Measurements from ENCODE around the gene ERP27. TPM values are rescaled to one million over a fixed set of nuclear protein-coding genes. Genes with fewer than 3 reads are reported as not detected.

The ERP27 gene
- total RNA-seq, 1 experiment from 2014 or later, result 2.3 TPM

GRCh38 chr12:14959126-14959440, 20.7 kb upstream of the ERP27 start:
- H3K4me3 Mint-ChIP-seq (ENCODE audit: low read depth, unreplicated experiment), result no peak overlapping the region
- no peaks in the 10 kb centered on the region for H3K9me3 Mint-ChIP-seq (ENCODE audit: low read depth, unreplicated experiment)
- no TSS peak for BruUV-seq (replicated peaks)
- no peak for DNase-seq
- no peak overlapping the region for H3K27ac Mint-ChIP-seq (ENCODE audit: unreplicated experiment)
- H3K4me1 Mint-ChIP-seq (ENCODE audit: low read depth, unreplicated experiment), result peaks cover 11% of the 10 kb centered on the region
- CTCF ChIA-PET, result no interaction called here
- intact Hi-C loops (cut with micrococcal nuclease; ENCODE audit: unreplicated experiment), result no loop called here
- no peak for TF ChIP-seq CTCF (IDR thresholded peaks at IDR 0.05; ENCODE audit: unreplicated experiment)
- no peaks in the 10 kb centered on the region for H3K36me3 Mint-ChIP-seq (ENCODE audit: insufficient read depth, unreplicated experiment)
- H3K27me3 Mint-ChIP-seq (ENCODE audit: unreplicated experiment), result no peaks in the 10 kb centered on the region

- Mint-ChIP-seq H3K27ac (ENCODE audit: unreplicated experiment) (no peak overlapping the region), H3K27me3 (ENCODE audit: unreplicated experiment) (no peaks in the 10 kb centered on the region), H3K36me3 (ENCODE audit: insufficient read depth, unreplicated experiment) (no peaks in the 10 kb centered on the region), H3K9me3 (ENCODE audit: low read depth, unreplicated experiment) (no peaks in the 10 kb centered on the region), H3K4me1 (ENCODE audit: low read depth, unreplicated experiment) (peaks cover 11% of the 10 kb centered on the region), H3K4me3 (ENCODE audit: low read depth, unreplicated experiment) (no peak overlapping the region)
- no peak for DNase-seq
- TF ChIP-seq CTCF (IDR thresholded peaks at IDR 0.05; ENCODE audit: unreplicated experiment), result no peak
- no TSS peak for BruUV-seq (replicated peaks)
- CTCF ChIA-PET, result interaction anchor here (0.5 kb wide), 1 partner anchor 191 kb away, joined by 3 read pairs; no protein-coding TSS in a partner anchor
- intact Hi-C loops (cut with micrococcal nuclease; ENCODE audit: unreplicated experiment), result no loop called here
These were observed 20.2 kb upstream of the ERP27 start for GRCh38 chr12:14958361-14959125.

- Mint-ChIP-seq H3K9me3 (ENCODE audit: low read depth, unreplicated experiment) (no peaks in the 10 kb centered on the region), H3K4me3 (ENCODE audit: low read depth, unreplicated experiment) (no peak overlapping the region), H3K27me3 (ENCODE audit: unreplicated experiment) (no peaks in the 10 kb centered on the region), H3K27ac (ENCODE audit: unreplicated experiment) (no peak overlapping the region), H3K36me3 (ENCODE audit: insufficient read depth, unreplicated experiment) (no peaks in the 10 kb centered on the region), H3K4me1 (ENCODE audit: low read depth, unreplicated experiment) (peaks cover 13% of the 10 kb centered on the region)
- intact Hi-C loops (cut with micrococcal nuclease; ENCODE audit: unreplicated experiment), result no loop called here
- DNase-seq, result no peak
- TF ChIP-seq CTCF (IDR thresholded peaks at IDR 0.05; ENCODE audit: unreplicated experiment), result no peak
- no TSS peak for BruUV-seq (replicated peaks)
- CTCF ChIA-PET, result no interaction called here
These were observed 19.3 kb upstream of the ERP27 start for GRCh38 chr12:14957551-14958168.

GRCh38 chr12:14956905-14957304, 18.6 kb upstream of the ERP27 start:
- DNase-seq, result no peak
- Mint-ChIP-seq H3K4me3 (ENCODE audit: low read depth, unreplicated experiment) (no peak overlapping the region), H3K27ac (ENCODE audit: unreplicated experiment) (no peak overlapping the region), H3K27me3 (ENCODE audit: unreplicated experiment) (no peaks in the 10 kb centered on the region), H3K36me3 (ENCODE audit: insufficient read depth, unreplicated experiment) (no peaks in the 10 kb centered on the region), H3K9me3 (ENCODE audit: low read depth, unreplicated experiment) (no peaks in the 10 kb centered on the region), H3K4me1 (ENCODE audit: low read depth, unreplicated experiment) (peaks cover 21% of the 10 kb centered on the region)
- no peak for TF ChIP-seq CTCF (IDR thresholded peaks at IDR 0.05; ENCODE audit: unreplicated experiment)
- CTCF ChIA-PET, result no interaction called here
- BruUV-seq (replicated peaks), result no TSS peak
- intact Hi-C loops (cut with micrococcal nuclease; ENCODE audit: unreplicated experiment), result no loop called here

All from Calu3 (cell line).